DOHH2 (cell line): Measurements from ENCODE around the gene NKTR.

Experiments used
- CTCF ChIP-seq: fragments of 200-600 bp; sonication (generic); IDR thresholded peaks from one replicate; pipeline ENCODE4 v1.5.1; 2014; ENCODE audit warnings: antibody characterized with exemption, mild to moderate bottlenecking, low read depth, low read length; ENCODE audit not compliant: poor library complexity, severe bottlenecking
- EZH2phosphoT487 ChIP-seq: fragments of 200-600 bp; sonication (generic); IDR thresholded peaks from 2 replicates; pipeline ENCODE4 v1.6.1; 2017; ENCODE audit warnings: borderline replicate concordance, mild to moderate bottlenecking, antibody characterized with exemption, low read length, moderate library complexity, mixed read lengths

DNA sequence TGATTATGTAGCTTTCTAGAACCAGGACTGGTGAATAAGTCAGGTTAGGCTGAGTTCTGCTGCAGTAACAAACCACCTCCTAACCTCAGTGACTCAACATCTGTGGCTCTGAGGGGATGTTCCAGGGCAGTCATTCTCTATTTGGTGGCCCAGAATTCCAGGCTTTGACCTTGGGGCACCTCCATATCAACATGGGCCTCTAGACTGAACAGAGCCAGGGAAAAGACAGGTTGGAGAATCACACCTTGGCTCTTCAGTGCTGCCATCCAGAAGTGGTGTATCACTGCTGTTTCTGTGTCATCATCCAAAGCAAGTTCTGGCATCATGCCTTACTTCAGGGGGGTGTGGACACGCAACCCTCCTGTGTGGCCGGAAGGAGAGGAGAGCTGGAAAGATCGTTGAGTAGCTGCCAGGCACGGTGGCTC is 68.3 kb downstream of the NKTR start:
- TF ChIP-seq CTCF = no peak
- no peak for TF ChIP-seq EZH2phosphoT487
